Peyer's patch (tissue), 4 donors: Measurements from ENCODE around the gene NTSR2.

Experiments
- POLR2A ChIP-seq, 2 donors: fragments of 450-650 bp; IDR thresholded peaks; one replicate each; pipeline ENCODE4 v1.5.1; 2017; ENCODE audit warnings: antibody characterized with exemption in 2 of 2, mild to moderate bottlenecking in 2 of 2, moderate library complexity in 2 of 2
- TF ChIP-seq, protein P1 (sequence below), 6 experiments: fragments of 450-650 bp in 4 of 6; fragments of 200-600 bp in 2 of 6; sonication (generic) in 1 of 6; IDR thresholded peaks; one replicate each; pipeline ENCODE4 v1.5.1; 2017 to 2019; ENCODE audit warnings: antibody characterized with exemption in 6 of 6, mild to moderate bottlenecking in 3 of 6, moderate library complexity in 1 of 6

DNA sequence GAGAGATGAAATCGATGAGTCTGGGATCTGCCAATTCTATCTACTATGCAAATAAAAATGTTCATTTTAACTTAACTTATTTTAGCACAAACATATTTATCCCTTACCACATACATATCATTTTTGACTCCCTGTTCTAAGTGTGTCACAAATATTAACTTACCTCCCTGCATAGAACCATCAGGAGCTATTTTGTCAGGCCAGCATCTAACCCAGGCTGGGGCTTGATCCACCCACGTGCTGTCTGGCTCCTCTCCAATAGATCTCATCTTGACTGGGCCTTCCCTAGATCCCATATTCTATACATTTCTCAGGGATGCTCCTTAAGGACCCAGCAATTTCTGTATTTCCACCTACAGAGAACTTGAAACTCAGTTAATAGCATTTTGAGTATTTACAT, 20.9 kb downstream of the NTSR2 start:
- TF ChIP-seq, protein P1, sequence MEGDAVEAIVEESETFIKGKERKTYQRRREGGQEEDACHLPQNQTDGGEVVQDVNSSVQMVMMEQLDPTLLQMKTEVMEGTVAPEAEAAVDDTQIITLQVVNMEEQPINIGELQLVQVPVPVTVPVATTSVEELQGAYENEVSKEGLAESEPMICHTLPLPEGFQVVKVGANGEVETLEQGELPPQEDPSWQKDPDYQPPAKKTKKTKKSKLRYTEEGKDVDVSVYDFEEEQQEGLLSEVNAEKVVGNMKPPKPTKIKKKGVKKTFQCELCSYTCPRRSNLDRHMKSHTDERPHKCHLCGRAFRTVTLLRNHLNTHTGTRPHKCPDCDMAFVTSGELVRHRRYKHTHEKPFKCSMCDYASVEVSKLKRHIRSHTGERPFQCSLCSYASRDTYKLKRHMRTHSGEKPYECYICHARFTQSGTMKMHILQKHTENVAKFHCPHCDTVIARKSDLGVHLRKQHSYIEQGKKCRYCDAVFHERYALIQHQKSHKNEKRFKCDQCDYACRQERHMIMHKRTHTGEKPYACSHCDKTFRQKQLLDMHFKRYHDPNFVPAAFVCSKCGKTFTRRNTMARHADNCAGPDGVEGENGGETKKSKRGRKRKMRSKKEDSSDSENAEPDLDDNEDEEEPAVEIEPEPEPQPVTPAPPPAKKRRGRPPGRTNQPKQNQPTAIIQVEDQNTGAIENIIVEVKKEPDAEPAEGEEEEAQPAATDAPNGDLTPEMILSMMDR (IDR thresholded peaks at IDR 0.05), result no peak
- no peak for TF ChIP-seq POLR2A (IDR thresholded peaks at IDR 0.05)
